ENCODE data around the gene DOCK10.

- TF ChIP-seq CTCF (IDR thresholded peaks at IDR 0.05; ENCODE audit: borderline replicate concordance, extremely low read depth, low read length, poor library complexity, severe bottlenecking) (no peak), EZH2 (IDR thresholded peaks at IDR 0.05; ENCODE audit: borderline replicate concordance, low read depth, low read length, severe bottlenecking) (no peak)
These were observed 112.1 kb downstream of the DOCK10 start for GRCh38 chr2:224930124-224930523.

Data from DND-41 (cell line).